Endometrial microvascular endothelial cells (primary cell): ENCODE data around the gene ZNF100. TPM values are rescaled to one million over a fixed set of nuclear protein-coding genes. Genes with fewer than 3 reads are reported as not detected.
"Not testable (repeated sequence)": the region's sequence is repeated elsewhere in the genome, so short reads cannot be mapped to it uniquely, and the experiment has no call there.

Experiments
- in situ Hi-C: cut with HindIII; loops from 2 replicates; pipeline ENCODE4 v1.10.0; 2017; ENCODE audit warnings: low sequenced_read_pairs, low pct_unique_long_range_greater_than_20kb; ENCODE audit errors: inconsistent ontology term
- total RNA-seq: library from RNA; depleted of rRNA; stranded (reverse); fragments of >200 nt; gene quantifications from one replicate; pipeline ENCODE4 v1.2.3, GENCODE V29; 2015; ENCODE audit errors: inconsistent ontology term

ZNF100 gene
- total RNA-seq, 1 donor from 2014 or later: 3.0 TPM

- in situ Hi-C loops: not testable (repeated sequence)
Measured at GRCh38 chr19:21707878-21708277, 59.5 kb downstream of the ZNF100 start.

DNA sequence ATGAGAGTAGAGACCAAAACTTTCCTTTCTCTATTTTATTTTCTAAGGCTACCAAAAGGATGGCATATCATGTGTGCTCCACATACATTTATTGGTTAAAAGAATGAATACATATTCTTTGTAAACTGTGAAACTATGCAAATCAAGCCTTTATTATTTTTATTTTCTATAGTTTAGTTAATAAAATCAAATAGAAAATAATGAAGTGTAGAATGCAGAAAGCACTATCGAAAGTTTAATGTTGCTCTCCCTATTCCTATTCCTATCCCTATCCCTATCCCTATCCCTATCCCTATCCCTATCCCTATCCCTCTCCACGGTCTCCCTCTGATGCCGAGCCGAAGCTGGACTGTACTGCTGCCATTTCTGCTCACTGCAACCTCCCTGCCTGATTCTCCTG is 60.3 kb downstream of the ZNF100 start:
- in situ Hi-C loops: no loop called here

GRCh38 chr19:21705393-21705792 is 62.0 kb downstream of the ZNF100 start:
- in situ Hi-C loops: no loop called here

DNA sequence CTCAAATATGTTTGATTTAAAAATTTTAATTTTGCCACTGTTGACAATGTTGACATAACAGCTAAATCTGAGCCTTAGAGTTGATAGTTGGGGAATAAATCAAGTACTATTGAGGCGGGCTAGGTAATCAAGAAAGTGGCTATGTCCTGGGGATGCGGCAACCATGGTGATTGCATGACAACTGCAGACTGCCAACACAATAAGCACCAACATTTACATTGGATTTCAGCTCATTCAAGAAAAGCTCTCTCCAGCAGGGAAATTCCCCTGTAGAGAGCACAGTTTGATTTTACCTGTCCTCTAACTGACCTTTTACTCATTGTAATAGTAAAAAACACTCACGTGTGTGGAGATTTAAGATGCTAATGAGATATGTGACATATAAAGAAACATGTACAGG is 63.1 kb downstream of the ZNF100 start:
- in situ Hi-C loops: no loop called here

- in situ Hi-C loops: no loop called here
Measured at GRCh38 chr19:21699197-21699596, 68.2 kb downstream of the ZNF100 start.

GRCh38 chr19:21698215-21698614 is 69.2 kb downstream of the ZNF100 start:
- in situ Hi-C loops: no loop called here

- in situ Hi-C loops: no loop called here
Measured at GRCh38 chr19:21697698-21698097, 69.7 kb downstream of the ZNF100 start.

GRCh38 chr19:21694171-21694906 is 73.0 kb downstream of the ZNF100 start:
- in situ Hi-C loops: no loop called here

DNA sequence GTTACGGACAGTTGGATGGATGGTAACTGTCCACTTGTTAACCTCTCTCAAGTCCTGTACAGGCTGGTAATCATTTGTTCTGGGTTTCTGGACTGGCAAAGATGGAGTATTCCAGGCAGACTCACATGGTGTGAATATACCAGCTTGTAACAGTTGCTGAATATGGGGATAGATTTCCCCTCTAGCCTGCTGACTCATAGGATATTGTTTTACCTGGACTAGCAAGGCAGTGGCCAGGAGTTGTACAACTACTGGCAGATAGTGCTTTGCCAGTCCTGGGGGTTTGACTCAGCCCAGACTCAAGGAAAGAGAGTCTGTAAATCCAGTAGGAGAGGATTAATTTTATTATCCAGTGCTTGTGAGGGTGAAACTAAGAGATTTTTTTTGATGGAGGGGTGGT is 74.0 kb downstream of the ZNF100 start:
- in situ Hi-C loops: no loop called here

DNA sequence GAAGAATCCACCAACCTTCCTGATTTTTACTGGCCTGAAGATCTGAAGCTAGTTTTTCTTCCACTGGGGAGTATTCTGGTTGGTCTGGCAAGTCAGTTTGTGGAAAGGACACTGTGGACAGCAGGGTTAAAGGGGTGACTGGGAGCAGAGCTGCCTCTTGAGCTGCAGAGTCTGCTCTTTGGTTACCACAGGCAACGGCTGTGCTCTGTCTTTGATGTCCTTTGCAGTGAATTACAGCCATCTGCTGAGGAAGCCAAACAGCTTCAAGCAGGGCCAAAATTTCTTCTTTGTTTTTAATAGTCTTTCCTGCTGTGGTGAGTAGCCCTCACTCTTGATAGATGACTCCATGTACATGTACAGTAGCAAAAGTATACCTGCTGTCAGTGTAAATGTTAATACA is 75.7 kb downstream of the ZNF100 start:
- in situ Hi-C loops: no loop called here

GRCh38 chr19:21688464-21688863 is 78.9 kb downstream of the ZNF100 start:
- in situ Hi-C loops: no loop called here

- in situ Hi-C loops: no loop called here
Measured at GRCh38 chr19:21680671-21681070, 86.7 kb downstream of the ZNF100 start.

DNA sequence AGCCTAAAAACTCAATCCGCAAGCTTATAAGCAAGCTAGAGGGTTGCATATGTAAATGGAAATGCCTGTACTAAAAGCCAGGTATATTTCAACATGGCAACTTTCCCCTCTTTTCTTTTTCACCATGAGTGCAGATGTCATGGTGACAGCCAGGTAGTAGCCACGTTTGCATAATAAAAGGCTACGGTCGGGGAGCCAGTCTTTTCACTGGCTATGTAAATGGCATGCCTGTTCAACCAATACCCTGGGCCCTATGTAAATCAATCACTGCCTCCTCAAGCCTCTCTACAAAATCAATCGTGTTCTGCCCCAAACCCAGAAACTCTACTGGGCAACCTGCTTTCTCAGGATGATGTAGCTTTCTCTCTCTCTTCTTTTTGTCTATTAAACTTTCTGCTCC is 87.4 kb downstream of the ZNF100 start:
- in situ Hi-C loops: no loop called here

DNA sequence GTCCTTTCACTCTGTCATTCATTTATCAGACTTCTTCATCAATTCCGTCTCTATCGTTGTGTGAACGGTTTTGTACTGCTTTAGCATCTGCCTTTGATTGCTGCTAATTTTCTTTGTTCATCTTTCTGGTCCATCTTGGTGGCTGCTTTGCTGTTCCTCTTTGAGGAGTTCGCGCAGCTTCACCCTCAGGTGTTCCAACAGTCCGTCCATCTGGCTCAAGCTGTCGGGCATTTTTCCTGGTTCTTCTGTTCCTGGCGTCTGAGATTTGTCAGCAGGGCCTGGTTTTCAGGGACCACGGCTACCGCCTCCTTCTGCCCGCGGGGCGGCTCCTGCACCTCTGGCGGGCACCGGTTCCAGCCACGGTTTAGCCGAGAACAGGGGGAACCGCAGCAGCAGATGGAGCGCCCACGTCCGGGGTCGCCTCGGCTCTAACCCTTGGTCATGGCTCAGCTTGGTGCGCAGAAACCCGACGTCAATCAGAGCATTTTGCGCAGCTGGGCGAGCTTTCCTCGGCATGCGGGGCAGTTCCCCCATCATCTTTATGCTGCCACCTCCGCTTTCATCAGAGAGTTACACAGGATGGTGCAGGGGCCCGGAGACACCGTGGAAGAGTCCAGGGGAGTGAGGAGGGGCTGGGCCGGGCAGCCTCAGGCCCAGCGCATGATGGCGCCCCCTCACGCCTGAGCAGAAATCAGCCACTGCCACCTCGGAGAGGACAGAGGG is 89.5 kb downstream of the ZNF100 start:
- in situ Hi-C loops: no loop called here

DNA sequence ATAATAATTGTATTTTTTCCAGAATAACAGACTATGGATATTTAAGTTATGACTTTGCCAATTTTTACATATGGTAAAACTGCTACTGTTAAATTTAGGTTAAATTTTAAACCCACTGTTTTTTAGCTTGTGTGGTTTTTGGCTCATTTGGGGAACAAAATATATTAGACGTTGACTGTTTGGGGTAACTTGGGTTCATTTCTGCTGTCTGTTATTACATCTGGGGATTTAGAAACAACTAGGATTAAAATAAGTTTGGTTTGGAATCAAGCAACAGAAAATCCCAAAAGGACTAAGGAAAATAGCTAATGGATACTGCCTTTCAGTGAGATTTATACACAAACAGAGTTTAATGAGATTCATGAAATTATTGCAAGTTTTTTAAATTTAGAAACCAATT is 92.9 kb downstream of the ZNF100 start:
- in situ Hi-C loops: no loop called here

- in situ Hi-C loops: not testable (repeated sequence)
Measured at GRCh38 chr19:21673479-21673878, 93.9 kb downstream of the ZNF100 start.

Other genes starting within 250 kb of the ZNF100 start
- 6.6 TPM for gene ZNF43, start 68.6 kb upstream of the ZNF100 start, total RNA-seq
- not detected for gene ZNF208, start 243.4 kb upstream of the ZNF100 start, total RNA-seq